Caco-2 (cell line): ENCODE results near the gene LCN2. TPM values are rescaled to one million over a fixed set of nuclear protein-coding genes. Genes with fewer than 3 reads are reported as not detected.
A peak's percentile ranks its signal among the peaks of the same experiment; 100 is the strongest.

ENCODE experiments used
- BruUV-seq: library from RNA; stranded (reverse); fragments of 400-500 nt; replicated peaks from 2 replicates; lab custom pipeline; 2021; lab: Mats Ljungman, UMichigan
- CTCF ChIA-PET: fragments of 300-600 bp; sonication (Branson Sonifier 250); formaldehyde crosslinking; loops from one replicate; lab custom pipeline; 2022; ENCODE audit warnings: antibody characterized with exemption; lab: Charles Lee
- POLR2A ChIA-PET: fragments of 300-600 bp; sonication (Branson Sonifier 250); formaldehyde crosslinking; loops from one replicate; lab custom pipeline; 2022; ENCODE audit warnings: antibody characterized with exemption; lab: Charles Lee
- DNase-seq, 2 experiments: peaks; one replicate each; pipeline versions ENCODE4 v3.0.0 to v3.0.0-alpha.2; 2020 to 2022
- H3K27me3 ChIP-seq: replicated peaks from 2 replicates; pipeline ENCODE4 v1.6.0; 2011; ENCODE audit warnings: low read length; ENCODE audit not compliant: control insufficient read depth, insufficient read depth
- H3K36me3 ChIP-seq: 2 replicates; pipeline ENCODE4 v1.5.1; 2011; ENCODE audit warnings: low read length; ENCODE audit not compliant: control insufficient read depth, insufficient read depth
- H3K4me1 ChIP-seq: fragments of 250-450 bp; sonication (Bioruptor Pico); 2 replicates; pipeline ENCODE4 v1.5.1; 2020; ENCODE audit warnings: mild to moderate bottlenecking
- H3K4me3 ChIP-seq: 2 replicates; pipeline ENCODE4 v1.5.1; 2011; ENCODE audit warnings: low read depth, mild to moderate bottlenecking, control low read depth, low read length
- H3K9me3 ChIP-seq: fragments of 250-450 bp; sonication (Bioruptor Pico); 2 replicates; pipeline ENCODE4 v1.5.1; 2020; ENCODE audit warnings: mild to moderate bottlenecking, moderate library complexity
- H3K27ac Mint-ChIP-seq: one replicate; pipeline ENCODE4 v1.8.0; 2022; ENCODE audit warnings: mixed read lengths; ENCODE audit not compliant: unreplicated experiment
- H3K27me3 Mint-ChIP-seq: one replicate; pipeline ENCODE4 v1.8.0; 2022; ENCODE audit warnings: mixed read lengths; ENCODE audit not compliant: insufficient read depth, unreplicated experiment
- H3K36me3 Mint-ChIP-seq: one replicate; pipeline ENCODE4 v1.8.0; 2022; ENCODE audit warnings: mild to moderate bottlenecking, mixed read lengths; ENCODE audit not compliant: insufficient read depth, unreplicated experiment
- H3K4me1 Mint-ChIP-seq: one replicate; pipeline ENCODE4 v1.8.0; 2022; ENCODE audit warnings: low read depth, mixed read lengths; ENCODE audit not compliant: unreplicated experiment
- H3K4me3 Mint-ChIP-seq: one replicate; pipeline ENCODE4 v1.8.0; 2022; ENCODE audit warnings: mild to moderate bottlenecking, moderate library complexity, mixed read lengths; ENCODE audit not compliant: unreplicated experiment
- H3K9me3 Mint-ChIP-seq: one replicate; pipeline ENCODE4 v1.8.0; 2022; ENCODE audit warnings: mixed read lengths; ENCODE audit not compliant: unreplicated experiment
- CTCF ChIP-seq, 2 experiments: fragments of 200-600 bp in 1 of 2; IDR thresholded peaks; 1 replicate in 1 of 2; 2 replicates in 1 of 2; pipeline versions ENCODE4 v1.5.1 to v1.8.0; 2011 to 2022; ENCODE audit warnings: antibody characterized with exemption in 1 of 2, control low read depth in 1 of 2, inconsistent platforms in 1 of 2, low read depth in 1 of 2, low read length in 1 of 2, mild to moderate bottlenecking in 1 of 2, moderate library complexity in 1 of 2; ENCODE audit not compliant: insufficient read depth in 1 of 2, severe bottlenecking in 1 of 2, unreplicated experiment in 1 of 2
- intact Hi-C: fragments of 100-400 bp; cut with micrococcal nuclease; formaldehyde crosslinking; loops from one replicate; pipeline ENCODE4 v1.10.0; 2022; ENCODE audit not compliant: unreplicated experiment
- total RNA-seq: library from RNA; stranded (reverse); gene quantifications from 2 replicates; pipeline ENCODE4 v1.2.3, GENCODE V29; 2022

Gene LCN2
- total RNA-seq, 1 experiment from 2014 or later: not detected

GRCh38 chr9:128151309-128152132, 2.3 kb downstream of the LCN2 start:
- peaks cover under 1% of the 10 kb centered on the region; the same call in 1 of the 2 replicates for H3K4me1 ChIP-seq
- no peaks in the 10 kb centered on the region for H3K9me3 ChIP-seq
- ChIA-PET CTCF (interaction anchor here (1.8 kb wide), 1 partner anchor 8 kb away, joined by 4 read pairs; the partner anchor contains the start of gene BBLN), POLR2A (no interaction called here)
- no peak overlapping the region for H3K4me3 Mint-ChIP-seq
- no peaks in the 10 kb centered on the region for H3K36me3 ChIP-seq
- no peak overlapping the region for H3K4me3 ChIP-seq
- no peak for TF ChIP-seq CTCF (IDR thresholded peaks at IDR 0.05; ENCODE audit: insufficient read depth in 1 of 2, low read depth in 1 of 2, low read length in 1 of 2, severe bottlenecking in 1 of 2, unreplicated experiment in 1 of 2)
- no peaks in the 10 kb centered on the region for H3K36me3 Mint-ChIP-seq
- H3K9me3 Mint-ChIP-seq: no peaks in the 10 kb centered on the region
- no peaks in the 10 kb centered on the region for H3K27me3 Mint-ChIP-seq
- H3K4me1 Mint-ChIP-seq: no peaks in the 10 kb centered on the region
- intact Hi-C loops: no loop called here
- H3K27me3 ChIP-seq: no peaks in the 10 kb centered on the region
- peak in 1 of 2 experiments; percentile 23 for DNase-seq
- H3K27ac Mint-ChIP-seq: no peak overlapping the region
- no TSS peak for BruUV-seq

- no TSS peak for BruUV-seq
- H3K9me3 Mint-ChIP-seq: no peaks in the 10 kb centered on the region
These were observed 3.1 kb downstream of the LCN2 start for GRCh38 chr9:128152133-128153059.

More at GRCh38 chr9:128152133-128153059, 3.1 kb downstream of the LCN2 start:
- no peak overlapping the region for H3K4me3 Mint-ChIP-seq
- DNase-seq: peak in 1 of 2 experiments; percentile 28
- intact Hi-C loops: no loop called here
- no peak overlapping the region for H3K4me3 ChIP-seq
- H3K4me1 ChIP-seq: no peaks in the 10 kb centered on the region
- H3K27ac Mint-ChIP-seq: no peak overlapping the region
- CTCF ChIA-PET: no interaction called here
- no peaks in the 10 kb centered on the region for H3K36me3 Mint-ChIP-seq
- no peaks in the 10 kb centered on the region for H3K4me1 Mint-ChIP-seq
- no peaks in the 10 kb centered on the region for H3K36me3 ChIP-seq
- no peaks in the 10 kb centered on the region for H3K27me3 Mint-ChIP-seq
- POLR2A ChIA-PET: no interaction called here
- no peak for TF ChIP-seq CTCF (IDR thresholded peaks at IDR 0.05; ENCODE audit: insufficient read depth in 1 of 2, low read depth in 1 of 2, low read length in 1 of 2, severe bottlenecking in 1 of 2, unreplicated experiment in 1 of 2)
- no peaks in the 10 kb centered on the region for H3K27me3 ChIP-seq
- no peaks in the 10 kb centered on the region for H3K9me3 ChIP-seq
